ENCODE measurements around the gene WDR27. TPM values are rescaled to one million over a fixed set of nuclear protein-coding genes. Genes with fewer than 3 reads are reported as not detected.

Gene WDR27
- total and polyA plus RNA-seq, 10 of the 15 experiments (the other 5 are each of a cell fraction or from before 2014, with no cell fraction given), result 1.9 to 33.2 (median 19.0) TPM

DNA sequence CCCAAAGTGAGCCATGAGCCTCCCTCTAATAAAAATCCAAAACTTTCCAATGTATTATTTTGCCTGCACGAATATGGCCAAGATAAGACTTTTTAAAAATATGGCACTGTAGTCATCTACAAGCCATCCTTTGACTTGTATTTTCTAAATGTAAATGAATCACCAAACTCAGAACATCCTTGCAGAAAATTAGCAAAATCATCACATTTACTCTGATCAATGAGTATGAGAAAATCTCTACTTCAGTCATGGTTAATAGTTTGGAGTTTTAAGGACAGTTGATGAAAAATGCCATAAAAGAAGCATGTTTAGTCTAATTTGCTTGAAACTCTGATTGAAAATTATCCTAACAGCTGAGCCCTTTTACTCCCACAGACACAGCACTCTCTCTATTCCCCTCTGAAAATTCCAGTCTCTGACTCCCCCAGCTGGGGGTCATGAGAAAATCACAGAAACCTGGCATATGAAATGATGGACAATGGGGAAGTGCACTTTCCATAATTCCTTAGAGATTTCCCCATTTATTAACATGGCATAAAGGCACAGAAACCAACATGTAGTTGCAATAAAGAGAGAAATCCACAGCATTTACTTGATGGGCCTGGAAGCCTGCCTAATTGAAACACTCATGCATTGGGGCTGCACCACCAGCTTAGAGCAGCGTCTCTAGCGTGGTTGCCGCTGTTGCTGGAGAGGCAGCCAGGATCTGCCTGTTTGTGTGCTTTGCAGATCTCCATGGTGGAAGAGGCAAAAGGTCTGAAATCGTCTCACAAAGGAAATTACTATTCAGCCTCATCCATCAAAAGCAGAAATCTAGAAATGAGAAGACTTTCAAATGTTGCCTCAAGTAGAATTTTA lies 214.0 kb downstream of the WDR27 start:
- WGBS (ENCODE audit: insufficient coverage, insufficient replicate concordance, low lambda C conversion rate, missing lambda C conversion rate), result 44% methylated on average over 5 of the region's 5 CpGs
- no peak overlapping the region for H3K4me3 ChIP-seq
- no peaks in the 10 kb centered on the region for H4K20me1 ChIP-seq (ENCODE audit: control insufficient read depth, insufficient read depth)
- H3K4me2 ChIP-seq (ENCODE audit: control insufficient read depth, insufficient read depth), result no peak overlapping the region
- TF ChIP-seq, protein P1, sequence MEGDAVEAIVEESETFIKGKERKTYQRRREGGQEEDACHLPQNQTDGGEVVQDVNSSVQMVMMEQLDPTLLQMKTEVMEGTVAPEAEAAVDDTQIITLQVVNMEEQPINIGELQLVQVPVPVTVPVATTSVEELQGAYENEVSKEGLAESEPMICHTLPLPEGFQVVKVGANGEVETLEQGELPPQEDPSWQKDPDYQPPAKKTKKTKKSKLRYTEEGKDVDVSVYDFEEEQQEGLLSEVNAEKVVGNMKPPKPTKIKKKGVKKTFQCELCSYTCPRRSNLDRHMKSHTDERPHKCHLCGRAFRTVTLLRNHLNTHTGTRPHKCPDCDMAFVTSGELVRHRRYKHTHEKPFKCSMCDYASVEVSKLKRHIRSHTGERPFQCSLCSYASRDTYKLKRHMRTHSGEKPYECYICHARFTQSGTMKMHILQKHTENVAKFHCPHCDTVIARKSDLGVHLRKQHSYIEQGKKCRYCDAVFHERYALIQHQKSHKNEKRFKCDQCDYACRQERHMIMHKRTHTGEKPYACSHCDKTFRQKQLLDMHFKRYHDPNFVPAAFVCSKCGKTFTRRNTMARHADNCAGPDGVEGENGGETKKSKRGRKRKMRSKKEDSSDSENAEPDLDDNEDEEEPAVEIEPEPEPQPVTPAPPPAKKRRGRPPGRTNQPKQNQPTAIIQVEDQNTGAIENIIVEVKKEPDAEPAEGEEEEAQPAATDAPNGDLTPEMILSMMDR (IDR thresholded peaks at IDR 0.05 in 2 of 3, conservative IDR thresholded peaks at IDR 0.05 in 1 of 3; ENCODE audit: control insufficient read depth in 2 of 3, extremely low read depth in 1 of 3, insufficient read depth in 1 of 3, low read depth in 3 of 3, low read length in 3 of 3), result no peak
- no peak for TF ChIP-seq FOS (IDR thresholded peaks at IDR 0.05; ENCODE audit: borderline replicate concordance, extremely low read depth, insufficient read length)
- TF ChIP-seq RELA (IDR thresholded peaks at IDR 0.05; ENCODE audit: borderline replicate concordance, partially characterized antibody), result no peak
- TF ChIP-seq, protein P2, sequence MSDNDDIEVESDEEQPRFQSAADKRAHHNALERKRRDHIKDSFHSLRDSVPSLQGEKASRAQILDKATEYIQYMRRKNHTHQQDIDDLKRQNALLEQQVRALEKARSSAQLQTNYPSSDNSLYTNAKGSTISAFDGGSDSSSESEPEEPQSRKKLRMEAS (IDR thresholded peaks at IDR 0.05; ENCODE audit: low read depth, low read length), result no peak
- no peak for TF ChIP-seq WRNIP1 (IDR thresholded peaks at IDR 0.05; ENCODE audit: borderline replicate concordance, low read depth, low read length)
- no peak for TF ChIP-seq ZNF384 (IDR thresholded peaks at IDR 0.05; ENCODE audit: borderline replicate concordance, low read depth, low read length)
- TF ChIP-seq, protein P3, sequence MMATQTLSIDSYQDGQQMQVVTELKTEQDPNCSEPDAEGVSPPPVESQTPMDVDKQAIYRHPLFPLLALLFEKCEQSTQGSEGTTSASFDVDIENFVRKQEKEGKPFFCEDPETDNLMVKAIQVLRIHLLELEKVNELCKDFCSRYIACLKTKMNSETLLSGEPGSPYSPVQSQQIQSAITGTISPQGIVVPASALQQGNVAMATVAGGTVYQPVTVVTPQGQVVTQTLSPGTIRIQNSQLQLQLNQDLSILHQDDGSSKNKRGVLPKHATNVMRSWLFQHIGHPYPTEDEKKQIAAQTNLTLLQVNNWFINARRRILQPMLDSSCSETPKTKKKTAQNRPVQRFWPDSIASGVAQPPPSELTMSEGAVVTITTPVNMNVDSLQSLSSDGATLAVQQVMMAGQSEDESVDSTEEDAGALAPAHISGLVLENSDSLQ (IDR thresholded peaks at IDR 0.05), result no peak
- no peak for TF ChIP-seq NBN (IDR thresholded peaks at IDR 0.05)
- no peak for TF ChIP-seq NFYB (IDR thresholded peaks at IDR 0.05; ENCODE audit: insufficient read depth, low read depth, low read length)
- no peak for TF ChIP-seq PAX8 (IDR thresholded peaks at IDR 0.05)
- TF ChIP-seq MXI1 (IDR thresholded peaks at IDR 0.05; ENCODE audit: low read depth, low read length), result no peak
- TF ChIP-seq BMI1 (IDR thresholded peaks at IDR 0.05; ENCODE audit: borderline replicate concordance), result no peak
- no peak for TF ChIP-seq RUNX3 (IDR thresholded peaks at IDR 0.05; ENCODE audit: low read length)
- in situ Hi-C loops (cut with MboI) (no loop called here), intact Hi-C loops (cut with micrococcal nuclease; ENCODE audit: unreplicated experiment) (no loop called here)
- no peak for FAIRE-seq
- BruUV-seq (replicated peaks), result no TSS peak
- no peak overlapping the region for H3K27ac ChIP-seq (ENCODE audit: control insufficient read depth, insufficient read depth)
- ChIA-PET POLR2A (no interaction called here), CTCF (no interaction called here), RAD21 (ENCODE audit: unreplicated experiment) (no interaction called here), SMC1A (ENCODE audit: uncharacterized antibody, unreplicated experiment) (no interaction called here)
- H3K9ac ChIP-seq (ENCODE audit: control insufficient read depth, insufficient read depth, low read length), result no peak overlapping the region
- no peak for ATAC-seq
- no peaks in the 10 kb centered on the region for H3K9me3 ChIP-seq (replicated peaks; ENCODE audit: control insufficient read depth, insufficient read depth, low read length)
- no peaks in the 10 kb centered on the region for H3K79me2 ChIP-seq (ENCODE audit: control insufficient read depth, insufficient read depth, low read length)
- H3K36me3 ChIP-seq (ENCODE audit: control insufficient read depth in 2 of 2, insufficient read depth in 2 of 2, low read length in 1 of 2), result no peaks in the 10 kb centered on the region
- H3K4me1 ChIP-seq (ENCODE audit: control insufficient read depth, insufficient read depth, low read length), result no peaks in the 10 kb centered on the region
- no peaks in the 10 kb centered on the region for H3K27me3 ChIP-seq (replicated peaks in 1 of 2; ENCODE audit: control insufficient read depth in 2 of 2, insufficient read depth in 2 of 2, low read length in 1 of 2)
- DNase-seq (ENCODE audit: low read depth, low spot score), result no peak
- no peak overlapping the region for H2AFZ ChIP-seq (ENCODE audit: control insufficient read depth, low read depth, low read length)
